ENCODE data around the gene CERK.

GRCh38 chr22:46664301-46664855, 73.7 kb downstream of the CERK start:
- TF ChIP-seq POLR2A (IDR thresholded peaks at IDR 0.05) (no peak), CTCF (IDR thresholded peaks at IDR 0.05) (no peak), EP300 (IDR thresholded peaks at IDR 0.05) (no peak), POLR2AphosphoS5 (IDR thresholded peaks at IDR 0.05) (no peak)

Measured in suprapubic skin (tissue), 4 donors.